Measurements from ENCODE around the gene BMP8B. TPM values are rescaled to one million over a fixed set of nuclear protein-coding genes. Genes with fewer than 3 reads are reported as not detected.
"Not testable (repeated sequence)": the region's sequence is repeated elsewhere in the genome, so short reads cannot be mapped to it uniquely, and the experiment has no call there.

BMP8B gene
- total RNA-seq, 3 donors from 2014 or later (not counting 1 experiment from before 2014, with no cell fraction given) = 2.8 to 4.3 (median 3.6) TPM

GRCh38 chr1:39779137-39779536 is 9.5 kb downstream of the BMP8B start:
- Histone ChIP-seq H3K36me3 (ENCODE audit: control insufficient read depth, insufficient read depth, low read length) (no peaks in the 10 kb centered on the region), H3K27ac (ENCODE audit: low read length) (no peak overlapping the region), H3K9me3 (ENCODE audit: control insufficient read depth, insufficient read depth, low read length) (no peaks in the 10 kb centered on the region), H3K4me1 (ENCODE audit: control insufficient read depth, insufficient read depth, low read length) (peaks cover 16% of the 10 kb centered on the region), H3K27me3 (ENCODE audit: control insufficient read depth, insufficient read depth, low read length) (no peaks in the 10 kb centered on the region), H3K4me3 (ENCODE audit: low read length) (no peak overlapping the region)
- intact Hi-C loops (cut with micrococcal nuclease) = no loop called here
- H3K4me3 Mint-ChIP-seq = no peak overlapping the region
- no peak for TF ChIP-seq CTCF (IDR thresholded peaks at IDR 0.05)
- no peaks in the 10 kb centered on the region for H3K27me3 Mint-ChIP-seq (ENCODE audit: low read depth in 2 of 2)
- DNase-seq (no peak), ATAC-seq (no peak)
- no peaks in the 10 kb centered on the region for H3K36me3 Mint-ChIP-seq
- H3K4me1 Mint-ChIP-seq = peaks cover 5 to 18% of the 10 kb centered on the region in 2 donors
- WGBS (ENCODE audit: insufficient coverage) = 62% methylated on average over 5 of the region's 7 CpGs
- H3K27ac Mint-ChIP-seq = peak overlapping the region in 1 of 2 donors; percentile 35
- H3K9me3 Mint-ChIP-seq = no peaks in the 10 kb centered on the region

- H3K27ac ChIP-seq (ENCODE audit: low read length); H3K36me3 Mint-ChIP-seq; H3K4me3 Mint-ChIP-seq; H3K36me3 ChIP-seq (ENCODE audit: control insufficient read depth, insufficient read depth, low read length); H3K27me3 ChIP-seq (ENCODE audit: control insufficient read depth, insufficient read depth, low read length); H3K27me3 Mint-ChIP-seq (ENCODE audit: low read depth in 2 of 2); H3K9me3 ChIP-seq (ENCODE audit: control insufficient read depth, insufficient read depth, low read length); H3K9me3 Mint-ChIP-seq; H3K4me3 ChIP-seq (ENCODE audit: low read length); H3K27ac Mint-ChIP-seq; intact Hi-C loops (cut with micrococcal nuclease); DNase-seq; ATAC-seq: not testable (repeated sequence)
- peaks cover 5 to 18% of the 10 kb centered on the region in 2 donors for H3K4me1 Mint-ChIP-seq
- WGBS (ENCODE audit: insufficient coverage) = 91% methylated on average over 11 of the region's 12 CpGs
- peaks cover 16% of the 10 kb centered on the region for H3K4me1 ChIP-seq (ENCODE audit: control insufficient read depth, insufficient read depth, low read length)
Measured at GRCh38 chr1:39778463-39779099, 10.1 kb downstream of the BMP8B start.

GRCh38 chr1:39777896-39778295 is 10.8 kb downstream of the BMP8B start:
- H3K27me3 Mint-ChIP-seq (ENCODE audit: low read depth in 2 of 2); H3K27ac ChIP-seq (ENCODE audit: low read length); H3K4me3 ChIP-seq (ENCODE audit: low read length); H3K27me3 ChIP-seq (ENCODE audit: control insufficient read depth, insufficient read depth, low read length); ATAC-seq; H3K9me3 Mint-ChIP-seq; H3K27ac Mint-ChIP-seq; DNase-seq; H3K9me3 ChIP-seq (ENCODE audit: control insufficient read depth, insufficient read depth, low read length); H3K36me3 Mint-ChIP-seq; intact Hi-C loops (cut with micrococcal nuclease); H3K36me3 ChIP-seq (ENCODE audit: control insufficient read depth, insufficient read depth, low read length); H3K4me3 Mint-ChIP-seq: not testable (repeated sequence)
- 96% methylated on average over 12 of the region's 17 CpGs for WGBS (ENCODE audit: insufficient coverage)
- peaks cover 16% of the 10 kb centered on the region for H3K4me1 ChIP-seq (ENCODE audit: control insufficient read depth, insufficient read depth, low read length)
- H3K4me1 Mint-ChIP-seq = peaks cover 5 to 18% of the 10 kb centered on the region in 2 donors

GRCh38 chr1:39777306-39777705 is 11.4 kb downstream of the BMP8B start:
- intact Hi-C loops (cut with micrococcal nuclease) = no loop called here
- TF ChIP-seq CTCF (IDR thresholded peaks at IDR 0.05) = no peak
- 91% methylated on average over 4 of the region's 4 CpGs for WGBS (ENCODE audit: insufficient coverage)
- Histone ChIP-seq H3K4me3 (ENCODE audit: low read length) (no peak overlapping the region), H3K27ac (ENCODE audit: low read length) (no peak overlapping the region), H3K27me3 (ENCODE audit: control insufficient read depth, insufficient read depth, low read length) (no peaks in the 10 kb centered on the region), H3K36me3 (ENCODE audit: control insufficient read depth, insufficient read depth, low read length) (no peaks in the 10 kb centered on the region), H3K9me3 (ENCODE audit: control insufficient read depth, insufficient read depth, low read length) (no peaks in the 10 kb centered on the region), H3K4me1 (ENCODE audit: control insufficient read depth, insufficient read depth, low read length) (peaks cover 16% of the 10 kb centered on the region)
- Mint-ChIP-seq H3K27ac (no peak overlapping the region), H3K9me3 (no peaks in the 10 kb centered on the region), H3K36me3 (no peaks in the 10 kb centered on the region), H3K27me3 (ENCODE audit: low read depth in 2 of 2) (no peaks in the 10 kb centered on the region), H3K4me1 (peaks cover 5 to 18% of the 10 kb centered on the region in 2 donors), H3K4me3 (no peak overlapping the region)
- DNase-seq (no peak), ATAC-seq (no peak)

Measured in natural killer cell (primary cell).